GM12874 (cell line): ENCODE measurements around the gene ZNF25.

Experiments
- TF ChIP-seq, protein P1 (sequence below): IDR thresholded peaks from 2 replicates; pipeline ENCODE4 v1.5.1; 2011; ENCODE audit warnings: low read depth, mild to moderate bottlenecking, control low read depth, low read length, moderate library complexity; ENCODE audit not compliant: insufficient read depth

Gene ZNF25

DNA sequence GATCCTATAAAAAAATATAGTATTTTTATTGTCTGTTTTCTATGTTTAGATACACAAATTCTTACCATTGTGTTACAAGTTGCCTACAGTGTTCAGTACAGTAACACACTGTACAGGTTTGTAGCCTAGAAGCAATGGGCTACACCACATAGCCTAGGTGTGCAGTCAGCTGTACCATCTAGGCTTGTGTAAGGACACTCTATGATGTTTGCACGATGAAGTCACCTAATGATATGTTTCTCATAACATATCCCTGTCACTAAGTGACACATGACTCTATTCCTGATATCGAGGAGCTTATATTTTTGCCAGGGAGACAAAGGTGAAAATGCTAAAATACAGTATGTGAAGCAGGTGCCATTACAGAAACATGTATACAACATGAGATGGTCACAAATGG is 18.6 kb downstream of the ZNF25 start:
- TF ChIP-seq, protein P1, sequence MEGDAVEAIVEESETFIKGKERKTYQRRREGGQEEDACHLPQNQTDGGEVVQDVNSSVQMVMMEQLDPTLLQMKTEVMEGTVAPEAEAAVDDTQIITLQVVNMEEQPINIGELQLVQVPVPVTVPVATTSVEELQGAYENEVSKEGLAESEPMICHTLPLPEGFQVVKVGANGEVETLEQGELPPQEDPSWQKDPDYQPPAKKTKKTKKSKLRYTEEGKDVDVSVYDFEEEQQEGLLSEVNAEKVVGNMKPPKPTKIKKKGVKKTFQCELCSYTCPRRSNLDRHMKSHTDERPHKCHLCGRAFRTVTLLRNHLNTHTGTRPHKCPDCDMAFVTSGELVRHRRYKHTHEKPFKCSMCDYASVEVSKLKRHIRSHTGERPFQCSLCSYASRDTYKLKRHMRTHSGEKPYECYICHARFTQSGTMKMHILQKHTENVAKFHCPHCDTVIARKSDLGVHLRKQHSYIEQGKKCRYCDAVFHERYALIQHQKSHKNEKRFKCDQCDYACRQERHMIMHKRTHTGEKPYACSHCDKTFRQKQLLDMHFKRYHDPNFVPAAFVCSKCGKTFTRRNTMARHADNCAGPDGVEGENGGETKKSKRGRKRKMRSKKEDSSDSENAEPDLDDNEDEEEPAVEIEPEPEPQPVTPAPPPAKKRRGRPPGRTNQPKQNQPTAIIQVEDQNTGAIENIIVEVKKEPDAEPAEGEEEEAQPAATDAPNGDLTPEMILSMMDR = no peak

DNA sequence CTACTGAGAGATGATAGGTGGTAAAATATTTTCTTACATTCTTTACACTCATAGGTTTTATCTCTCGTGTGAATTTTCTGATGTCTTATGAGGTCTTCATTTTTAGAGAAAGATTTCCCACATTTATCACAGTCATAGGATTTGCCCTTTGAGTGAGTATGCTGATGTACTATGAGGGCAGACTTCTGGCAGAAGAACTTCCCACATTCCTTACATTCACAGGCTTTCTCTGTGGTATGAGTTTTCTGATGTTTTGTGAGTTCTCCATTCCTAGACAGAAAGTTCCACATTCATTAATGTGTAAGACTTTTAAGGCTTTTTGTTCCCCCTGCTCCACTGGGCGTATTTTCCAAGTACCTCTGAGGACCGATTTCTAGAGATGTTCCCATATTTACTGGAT is 23.5 kb downstream of the ZNF25 start:
- TF ChIP-seq, protein P1 = no peak

DNA sequence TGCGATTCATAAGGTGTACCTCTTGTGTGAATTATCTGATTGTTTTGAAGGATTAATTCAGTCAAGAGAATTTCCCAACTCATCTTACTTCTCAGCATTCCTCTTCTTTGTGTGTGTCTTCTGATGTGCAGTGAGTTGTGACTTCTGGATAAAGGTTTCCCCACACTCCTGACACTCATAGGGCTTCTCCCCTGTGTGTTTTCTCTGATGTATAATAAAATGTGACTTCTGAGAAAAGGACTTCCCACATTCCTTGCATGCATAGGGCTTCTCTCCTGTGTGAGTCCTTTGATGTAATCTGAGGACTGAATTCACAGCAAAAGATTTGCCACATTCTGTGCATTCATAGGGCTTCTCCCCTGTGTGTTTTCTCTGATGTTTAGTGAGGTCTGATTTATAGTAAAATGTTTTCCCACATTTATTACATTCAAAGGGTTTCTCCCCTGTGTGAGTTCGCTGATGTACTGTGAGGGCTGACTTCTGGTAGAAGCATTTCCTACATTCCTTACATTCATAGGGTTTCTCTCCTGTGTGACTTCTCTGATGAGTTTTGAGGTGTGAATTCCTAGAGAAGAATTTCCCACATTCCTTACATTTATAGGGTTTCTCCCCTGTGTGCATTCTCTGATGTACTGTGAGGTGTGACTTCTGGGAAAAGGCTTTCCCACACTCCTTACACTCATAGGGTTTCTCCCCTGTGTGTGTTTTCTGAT is 24.2 kb downstream of the ZNF25 start:
- TF ChIP-seq, protein P1 = no peak

DNA sequence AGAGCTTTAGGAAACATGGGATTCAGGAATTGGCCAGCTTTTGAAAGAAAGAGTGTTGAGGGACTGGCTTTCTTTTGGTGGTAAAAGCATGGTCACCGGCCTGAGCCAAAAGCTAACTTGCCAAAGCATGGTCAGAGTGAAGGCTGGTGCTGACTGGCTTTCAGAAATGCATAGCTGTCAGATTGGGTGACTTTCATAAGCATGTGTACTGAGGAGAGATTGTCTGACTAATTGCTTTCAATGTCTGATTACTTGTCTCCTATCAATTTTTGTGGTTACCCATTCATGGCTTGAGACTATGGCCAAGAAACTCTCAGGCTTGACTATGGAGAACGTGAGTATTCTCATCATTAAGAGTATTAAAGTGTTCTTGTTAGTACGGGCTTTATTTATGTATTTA is 28.2 kb downstream of the ZNF25 start:
- TF ChIP-seq, protein P1 = no peak

DNA sequence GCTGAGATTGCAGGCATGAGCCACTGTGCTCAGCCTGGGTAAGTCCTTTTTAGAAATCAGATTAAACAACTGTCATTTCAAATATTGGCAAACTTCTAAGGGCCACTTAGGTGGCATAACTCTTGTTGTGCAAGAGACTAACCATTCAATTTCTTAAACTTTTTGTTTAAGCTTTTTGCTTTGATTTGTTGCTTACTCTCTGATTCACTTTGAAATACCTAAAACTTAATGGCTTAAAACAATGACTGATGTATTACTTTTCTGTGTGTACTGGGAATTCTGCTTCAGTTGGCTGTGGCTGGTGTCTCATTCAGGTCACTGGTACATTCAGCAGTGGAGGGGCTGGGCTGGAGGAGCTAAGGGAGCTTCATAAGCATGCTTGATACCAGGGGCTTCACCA is 28.9 kb downstream of the ZNF25 start:
- TF ChIP-seq, protein P1 = no peak

DNA sequence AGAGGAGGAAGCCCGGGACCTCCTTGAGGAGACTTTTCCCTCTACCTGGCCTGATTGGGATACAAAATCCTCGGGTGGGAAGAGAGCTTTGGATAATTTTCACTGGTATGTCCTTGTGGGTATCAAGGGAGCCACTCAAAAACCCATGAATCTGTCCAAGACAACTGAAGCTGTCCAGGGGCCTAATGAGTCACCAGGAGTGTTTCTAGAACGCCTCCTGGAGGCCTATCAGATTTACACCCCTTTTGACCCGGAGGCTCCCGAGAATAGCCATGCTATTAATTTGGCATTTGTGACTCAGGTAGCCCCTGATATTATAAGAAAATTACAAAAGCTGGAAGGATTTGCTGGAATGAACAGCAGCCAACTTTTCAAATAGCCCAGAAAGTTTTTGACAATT is 38.6 kb downstream of the ZNF25 start:
- TF ChIP-seq, protein P1 = no peak

DNA sequence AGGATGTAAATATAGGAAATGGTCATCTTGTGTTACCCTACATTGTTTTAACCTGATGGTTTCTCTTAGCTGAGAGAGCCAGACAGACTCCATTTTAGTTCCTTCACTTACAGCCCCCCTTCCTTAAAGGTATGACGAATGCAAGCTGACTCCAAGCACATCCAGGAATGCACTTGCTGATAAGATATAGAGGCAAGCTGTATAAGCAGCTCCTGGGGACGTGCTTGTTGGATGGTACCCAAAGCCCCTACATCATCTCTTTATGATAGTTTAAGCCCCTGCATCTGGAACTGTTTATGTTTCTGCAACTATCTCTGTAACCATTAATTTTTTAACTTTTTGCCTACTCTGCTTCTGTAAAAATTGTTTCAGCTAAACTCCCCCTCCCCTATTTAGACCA is 41.7 kb downstream of the ZNF25 start:
- TF ChIP-seq, protein P1 = no peak
